ENCODE results near the gene PUS10. TPM values are rescaled to one million over a fixed set of nuclear protein-coding genes. Genes with fewer than 3 reads are reported as not detected.

PUS10 gene
- total RNA-seq, 4 donors from 2014 or later: 3.4 to 9.2 (median 8.1) TPM

GRCh38 chr2:60958361-60958760 is 59.7 kb downstream of the PUS10 start:
- TF ChIP-seq CTCF (IDR thresholded peaks at IDR 0.05; ENCODE audit: low read depth): no peak

DNA sequence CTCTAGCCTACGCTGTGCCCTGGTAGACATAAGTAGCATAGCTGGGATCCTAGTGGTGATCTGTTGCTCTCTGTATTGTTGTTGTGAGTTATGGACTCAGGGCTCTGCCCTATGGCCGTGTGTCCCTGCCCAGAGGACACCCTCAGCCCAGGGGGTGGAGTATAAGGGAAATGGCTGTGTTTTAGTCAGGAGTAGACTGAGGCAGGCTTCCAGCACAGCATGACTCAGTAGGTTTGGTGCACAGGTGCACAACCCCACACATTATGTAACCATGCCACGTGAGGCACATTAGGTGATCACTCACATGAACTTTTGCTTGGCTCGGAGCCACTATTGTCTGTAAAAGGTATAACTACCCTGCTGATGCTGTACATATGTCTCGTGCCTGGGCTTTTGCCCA is 60.4 kb downstream of the PUS10 start:
- TF ChIP-seq CTCF (IDR thresholded peaks at IDR 0.05; ENCODE audit: low read depth): no peak

DNA sequence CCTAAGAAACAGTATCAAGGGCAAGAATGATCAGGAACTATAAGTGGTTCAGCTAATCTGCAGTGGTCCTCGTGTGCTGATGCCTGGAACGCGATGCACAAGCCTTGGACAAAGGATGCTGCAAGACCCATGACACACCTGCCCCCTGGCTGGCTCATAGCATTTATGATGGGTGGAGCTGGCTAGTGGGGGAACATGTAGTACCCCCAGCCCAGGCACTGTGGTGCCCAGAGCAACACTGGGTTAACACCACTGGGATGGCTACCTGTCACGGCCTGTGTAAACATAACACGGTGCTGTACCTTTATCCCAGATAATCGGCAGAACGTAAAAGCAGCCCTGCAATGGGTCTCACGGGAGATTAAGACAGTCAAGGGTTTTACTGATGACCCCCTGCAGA is 60.8 kb downstream of the PUS10 start:
- no peak for TF ChIP-seq CTCF (IDR thresholded peaks at IDR 0.05; ENCODE audit: low read depth)

GRCh38 chr2:60954139-60954538 is 63.9 kb downstream of the PUS10 start:
- no peak for TF ChIP-seq CTCF (IDR thresholded peaks at IDR 0.05; ENCODE audit: low read depth)

GRCh38 chr2:60948926-60949579 is 69.0 kb downstream of the PUS10 start:
- TF ChIP-seq CTCF (IDR thresholded peaks at IDR 0.05; ENCODE audit: low read depth): no peak

DNA sequence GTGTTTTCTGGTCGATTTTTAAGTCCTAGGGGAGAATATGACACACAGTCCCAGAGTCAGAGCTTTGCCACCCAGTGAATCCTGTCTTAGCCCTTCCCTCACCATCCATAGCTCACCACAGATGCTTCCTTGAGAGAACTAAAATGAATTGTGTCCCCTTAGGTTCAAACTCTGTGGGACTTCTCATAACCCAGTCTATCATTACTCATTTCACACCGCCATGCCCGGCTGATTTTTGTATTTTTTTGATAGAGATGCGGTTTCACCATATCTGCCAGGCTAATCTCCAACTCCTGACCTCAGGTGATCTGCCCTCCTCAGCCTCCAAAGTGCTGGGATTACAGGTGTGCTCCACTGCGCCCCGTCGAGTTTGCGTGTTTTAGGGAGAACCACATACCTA is 69.9 kb downstream of the PUS10 start:
- no peak for TF ChIP-seq CTCF (IDR thresholded peaks at IDR 0.05; ENCODE audit: low read depth)

DNA sequence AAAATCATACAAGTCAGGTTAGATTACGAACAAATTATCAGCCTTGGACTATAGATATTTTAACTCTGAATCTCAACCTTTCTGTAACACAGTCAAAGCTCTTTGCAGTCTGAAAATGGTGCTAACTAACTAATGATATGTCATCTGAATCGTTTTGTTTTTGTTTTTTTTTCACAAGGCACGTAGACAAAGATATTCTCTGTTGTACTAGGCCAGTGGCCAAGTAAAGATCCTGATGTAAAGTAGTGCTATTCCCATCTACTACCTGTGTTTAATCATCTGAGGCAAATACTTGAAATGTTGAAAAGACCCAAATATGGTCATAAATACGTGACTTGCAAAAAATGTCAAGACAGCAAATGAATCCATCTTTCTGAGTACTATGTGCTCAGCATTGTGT is 71.0 kb downstream of the PUS10 start:
- no peak for TF ChIP-seq CTCF (IDR thresholded peaks at IDR 0.05; ENCODE audit: low read depth)
